Measurements from ENCODE around the gene PSENEN.

Gene PSENEN

DNA sequence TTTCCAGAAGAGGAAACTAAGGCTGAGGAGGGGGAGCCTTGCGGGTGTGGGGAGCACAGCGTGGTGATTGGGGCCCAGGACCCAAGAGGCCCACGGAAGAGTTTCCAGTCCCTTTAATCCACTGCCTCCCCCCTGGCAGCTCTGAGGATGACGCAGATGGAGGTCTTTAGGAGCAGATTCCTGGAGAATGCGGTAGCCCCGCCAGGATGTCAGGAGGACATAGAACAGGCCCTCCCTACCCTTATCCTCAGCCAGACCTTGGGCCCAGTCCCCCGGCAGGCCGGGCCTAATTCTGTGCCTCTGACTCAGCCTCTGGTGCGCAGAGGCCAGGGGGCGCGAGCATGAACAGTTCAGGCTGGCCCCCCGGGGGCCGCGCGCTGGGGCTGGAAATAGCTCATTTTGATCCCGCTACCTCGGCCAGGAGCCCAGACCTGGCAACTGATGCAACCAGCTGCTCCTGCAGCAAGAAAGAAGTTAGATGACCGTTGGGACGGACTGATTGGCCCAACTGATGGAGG is 11.8 kb downstream of the PSENEN start:
- ChIA-PET CTCF (interaction anchor here (0.5 to 1.4 kb wide), 6 partner anchors 9 to 176 kb away, joined by 3 to 7 read pairs (median 4); partner anchors contain the start of genes LIN37, PSENEN and U2AF1L4), POLR2A (interaction anchor here (0.6 to 3.0 kb wide), 20 partner anchors 8 to 257 kb away, joined by 3 to 87 read pairs (median 4); partner anchors contain the start of genes ALKBH6, ARHGAP33, COX6B1 and IGFLR1)
- TF ChIP-seq BCL11B (tag by site-specific recombination; IDR thresholded peaks at IDR 0.05; ENCODE audit: low read depth) (peak; percentile 15; the same call in 1 of the 2 replicates), SALL2 (tag by site-specific recombination; IDR thresholded peaks at IDR 0.05; ENCODE audit: borderline replicate concordance) (no peak), ZNF24 (tag by site-specific recombination; IDR thresholded peaks at IDR 0.05) (peak; percentile 56; the same call in 1 of the 2 replicates), KLF16 (tag by site-specific recombination; IDR thresholded peaks at IDR 0.05) (peak; percentile 72), SCRT1 (tag by site-specific recombination; IDR thresholded peaks at IDR 0.05; ENCODE audit: borderline replicate concordance) (no peak), ZNF555 (tag by site-specific recombination; conservative IDR thresholded peaks at IDR 0.05) (no peak), ZNF133 (tag by site-specific recombination; IDR thresholded peaks at IDR 0.05) (no peak), IKZF3 (tag by site-specific recombination; IDR thresholded peaks at IDR 0.05) (peak; percentile 91), ZNF155 (tag by site-specific recombination; IDR thresholded peaks at IDR 0.05) (no peak), ZNF169 (tag by site-specific recombination; IDR thresholded peaks at IDR 0.05) (no peak), YY2 (tag by site-specific recombination; IDR thresholded peaks at IDR 0.05) (no peak), OVOL3 (tag by site-specific recombination; IDR thresholded peaks at IDR 0.05) (peak; percentile 65; the same call in 1 of the 2 replicates), ZNF610 (tag by site-specific recombination; IDR thresholded peaks at IDR 0.05; ENCODE audit: borderline replicate concordance) (0 out of 2 replicates have a peak, but pooled peaks have one; percentile 33), ZEB2 (tag by site-specific recombination; IDR thresholded peaks at IDR 0.05) (peak; percentile 42; the same call in 1 of the 2 replicates), ZBTB20 (tag by site-specific recombination; IDR thresholded peaks at IDR 0.05) (peak; percentile 89), ZNF561 (tag by site-specific recombination; IDR thresholded peaks at IDR 0.05; ENCODE audit: borderline replicate concordance) (peak; percentile 85; the same call in 1 of the 2 replicates), TCF7L2 (IDR thresholded peaks at IDR 0.05; ENCODE audit: borderline replicate concordance, low read depth, low read length) (no peak), MEIS1 (CRISPR knock-in tag; IDR thresholded peaks at IDR 0.05; ENCODE audit: borderline replicate concordance) (no peak), ZFP69B (tag by site-specific recombination; IDR thresholded peaks at IDR 0.05) (peak; percentile 86)
- TF ChIP-seq, protein P1, sequence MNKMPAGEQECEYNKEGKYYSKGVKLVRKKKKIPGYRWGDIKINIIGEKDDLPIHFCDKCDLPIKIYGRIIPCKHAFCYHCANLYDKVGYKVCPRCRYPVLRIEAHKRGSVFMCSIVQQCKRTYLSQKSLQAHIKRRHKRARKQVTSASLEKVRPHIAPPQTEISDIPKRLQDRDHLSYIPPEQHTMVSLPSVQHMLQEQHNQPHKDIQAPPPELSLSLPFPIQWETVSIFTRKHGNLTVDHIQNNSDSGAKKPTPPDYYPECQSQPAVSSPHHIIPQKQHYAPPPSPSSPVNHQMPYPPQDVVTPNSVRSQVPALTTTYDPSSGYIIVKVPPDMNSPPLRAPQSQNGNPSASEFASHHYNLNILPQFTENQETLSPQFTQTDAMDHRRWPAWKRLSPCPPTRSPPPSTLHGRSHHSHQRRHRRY (tag by site-specific recombination; IDR thresholded peaks at IDR 0.05): 0 out of 2 replicates have a peak, but pooled peaks have one; percentile 15
- TF ChIP-seq, protein P2, sequence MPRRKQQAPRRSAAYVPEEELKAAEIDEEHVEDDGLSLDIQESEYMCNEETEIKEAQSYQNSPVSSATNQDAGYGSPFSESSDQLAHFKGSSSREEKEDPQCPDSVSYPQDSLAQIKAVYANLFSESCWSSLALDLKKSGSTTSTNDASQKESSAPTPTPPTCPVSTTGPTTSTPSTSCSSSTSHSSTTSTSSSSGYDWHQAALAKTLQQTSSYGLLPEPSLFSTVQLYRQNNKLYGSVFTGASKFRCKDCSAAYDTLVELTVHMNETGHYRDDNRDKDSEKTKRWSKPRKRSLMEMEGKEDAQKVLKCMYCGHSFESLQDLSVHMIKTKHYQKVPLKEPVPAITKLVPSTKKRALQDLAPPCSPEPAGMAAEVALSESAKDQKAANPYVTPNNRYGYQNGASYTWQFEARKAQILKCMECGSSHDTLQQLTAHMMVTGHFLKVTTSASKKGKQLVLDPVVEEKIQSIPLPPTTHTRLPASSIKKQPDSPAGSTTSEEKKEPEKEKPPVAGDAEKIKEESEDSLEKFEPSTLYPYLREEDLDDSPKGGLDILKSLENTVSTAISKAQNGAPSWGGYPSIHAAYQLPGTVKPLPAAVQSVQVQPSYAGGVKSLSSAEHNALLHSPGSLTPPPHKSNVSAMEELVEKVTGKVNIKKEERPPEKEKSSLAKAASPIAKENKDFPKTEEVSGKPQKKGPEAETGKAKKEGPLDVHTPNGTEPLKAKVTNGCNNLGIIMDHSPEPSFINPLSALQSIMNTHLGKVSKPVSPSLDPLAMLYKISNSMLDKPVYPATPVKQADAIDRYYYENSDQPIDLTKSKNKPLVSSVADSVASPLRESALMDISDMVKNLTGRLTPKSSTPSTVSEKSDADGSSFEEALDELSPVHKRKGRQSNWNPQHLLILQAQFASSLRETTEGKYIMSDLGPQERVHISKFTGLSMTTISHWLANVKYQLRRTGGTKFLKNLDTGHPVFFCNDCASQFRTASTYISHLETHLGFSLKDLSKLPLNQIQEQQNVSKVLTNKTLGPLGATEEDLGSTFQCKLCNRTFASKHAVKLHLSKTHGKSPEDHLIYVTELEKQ (tag by site-specific recombination; IDR thresholded peaks at IDR 0.05; ENCODE audit: borderline replicate concordance): peak; percentile 44; the same call in 1 of the 2 replicates
- TF ChIP-seq, protein P3, sequence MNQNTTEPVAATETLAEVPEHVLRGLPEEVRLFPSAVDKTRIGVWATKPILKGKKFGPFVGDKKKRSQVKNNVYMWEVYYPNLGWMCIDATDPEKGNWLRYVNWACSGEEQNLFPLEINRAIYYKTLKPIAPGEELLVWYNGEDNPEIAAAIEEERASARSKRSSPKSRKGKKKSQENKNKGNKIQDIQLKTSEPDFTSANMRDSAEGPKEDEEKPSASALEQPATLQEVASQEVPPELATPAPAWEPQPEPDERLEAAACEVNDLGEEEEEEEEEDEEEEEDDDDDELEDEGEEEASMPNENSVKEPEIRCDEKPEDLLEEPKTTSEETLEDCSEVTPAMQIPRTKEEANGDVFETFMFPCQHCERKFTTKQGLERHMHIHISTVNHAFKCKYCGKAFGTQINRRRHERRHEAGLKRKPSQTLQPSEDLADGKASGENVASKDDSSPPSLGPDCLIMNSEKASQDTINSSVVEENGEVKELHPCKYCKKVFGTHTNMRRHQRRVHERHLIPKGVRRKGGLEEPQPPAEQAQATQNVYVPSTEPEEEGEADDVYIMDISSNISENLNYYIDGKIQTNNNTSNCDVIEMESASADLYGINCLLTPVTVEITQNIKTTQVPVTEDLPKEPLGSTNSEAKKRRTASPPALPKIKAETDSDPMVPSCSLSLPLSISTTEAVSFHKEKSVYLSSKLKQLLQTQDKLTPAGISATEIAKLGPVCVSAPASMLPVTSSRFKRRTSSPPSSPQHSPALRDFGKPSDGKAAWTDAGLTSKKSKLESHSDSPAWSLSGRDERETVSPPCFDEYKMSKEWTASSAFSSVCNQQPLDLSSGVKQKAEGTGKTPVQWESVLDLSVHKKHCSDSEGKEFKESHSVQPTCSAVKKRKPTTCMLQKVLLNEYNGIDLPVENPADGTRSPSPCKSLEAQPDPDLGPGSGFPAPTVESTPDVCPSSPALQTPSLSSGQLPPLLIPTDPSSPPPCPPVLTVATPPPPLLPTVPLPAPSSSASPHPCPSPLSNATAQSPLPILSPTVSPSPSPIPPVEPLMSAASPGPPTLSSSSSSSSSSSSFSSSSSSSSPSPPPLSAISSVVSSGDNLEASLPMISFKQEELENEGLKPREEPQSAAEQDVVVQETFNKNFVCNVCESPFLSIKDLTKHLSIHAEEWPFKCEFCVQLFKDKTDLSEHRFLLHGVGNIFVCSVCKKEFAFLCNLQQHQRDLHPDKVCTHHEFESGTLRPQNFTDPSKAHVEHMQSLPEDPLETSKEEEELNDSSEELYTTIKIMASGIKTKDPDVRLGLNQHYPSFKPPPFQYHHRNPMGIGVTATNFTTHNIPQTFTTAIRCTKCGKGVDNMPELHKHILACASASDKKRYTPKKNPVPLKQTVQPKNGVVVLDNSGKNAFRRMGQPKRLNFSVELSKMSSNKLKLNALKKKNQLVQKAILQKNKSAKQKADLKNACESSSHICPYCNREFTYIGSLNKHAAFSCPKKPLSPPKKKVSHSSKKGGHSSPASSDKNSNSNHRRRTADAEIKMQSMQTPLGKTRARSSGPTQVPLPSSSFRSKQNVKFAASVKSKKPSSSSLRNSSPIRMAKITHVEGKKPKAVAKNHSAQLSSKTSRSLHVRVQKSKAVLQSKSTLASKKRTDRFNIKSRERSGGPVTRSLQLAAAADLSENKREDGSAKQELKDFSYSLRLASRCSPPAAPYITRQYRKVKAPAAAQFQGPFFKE (tag by site-specific recombination; IDR thresholded peaks at IDR 0.05; ENCODE audit: borderline replicate concordance): no peak
- TF ChIP-seq, protein P4, sequence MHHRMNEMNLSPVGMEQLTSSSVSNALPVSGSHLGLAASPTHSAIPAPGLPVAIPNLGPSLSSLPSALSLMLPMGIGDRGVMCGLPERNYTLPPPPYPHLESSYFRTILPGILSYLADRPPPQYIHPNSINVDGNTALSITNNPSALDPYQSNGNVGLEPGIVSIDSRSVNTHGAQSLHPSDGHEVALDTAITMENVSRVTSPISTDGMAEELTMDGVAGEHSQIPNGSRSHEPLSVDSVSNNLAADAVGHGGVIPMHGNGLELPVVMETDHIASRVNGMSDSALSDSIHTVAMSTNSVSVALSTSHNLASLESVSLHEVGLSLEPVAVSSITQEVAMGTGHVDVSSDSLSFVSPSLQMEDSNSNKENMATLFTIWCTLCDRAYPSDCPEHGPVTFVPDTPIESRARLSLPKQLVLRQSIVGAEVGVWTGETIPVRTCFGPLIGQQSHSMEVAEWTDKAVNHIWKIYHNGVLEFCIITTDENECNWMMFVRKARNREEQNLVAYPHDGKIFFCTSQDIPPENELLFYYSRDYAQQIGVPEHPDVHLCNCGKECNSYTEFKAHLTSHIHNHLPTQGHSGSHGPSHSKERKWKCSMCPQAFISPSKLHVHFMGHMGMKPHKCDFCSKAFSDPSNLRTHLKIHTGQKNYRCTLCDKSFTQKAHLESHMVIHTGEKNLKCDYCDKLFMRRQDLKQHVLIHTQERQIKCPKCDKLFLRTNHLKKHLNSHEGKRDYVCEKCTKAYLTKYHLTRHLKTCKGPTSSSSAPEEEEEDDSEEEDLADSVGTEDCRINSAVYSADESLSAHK (tag by site-specific recombination; IDR thresholded peaks at IDR 0.05): peak; percentile 48; the same call in 1 of the 2 replicates

More for the DNA sequence above, 11.8 kb downstream of the PSENEN start:
- H3K4me3 ChIP-seq (ENCODE audit: low read depth, low read length): peak overlapping the region; percentile 27
- H3K4me1 ChIP-seq (ENCODE audit: control insufficient read depth, insufficient read depth, low read length): peaks cover 15% of the 10 kb centered on the region
- H3K9me3 ChIP-seq (ENCODE audit: control insufficient read depth, insufficient read depth, low read depth, low read length): no peaks in the 10 kb centered on the region
- peaks cover 62 to 63% of the 10 kb centered on the region in 2 experiments for H3K36me3 ChIP-seq (ENCODE audit: control insufficient read depth in 2 of 2, insufficient read depth in 1 of 2, low read length in 2 of 2)
- H3K27ac ChIP-seq (ENCODE audit: extremely low read depth, low read depth, low read length): peak overlapping the region; percentile 95
